Peyer's patch (tissue), 4 donors: ENCODE results near the gene EDN1. TPM values are rescaled to one million over a fixed set of nuclear protein-coding genes. Genes with fewer than 3 reads are reported as not detected.
A peak's percentile ranks its signal among the peaks of the same experiment; 100 is the strongest.
"Not testable (repeated sequence)": the region's sequence is repeated elsewhere in the genome, so short reads cannot be mapped to it uniquely, and the experiment has no call there.

Experiments
- DNase-seq, 3 donors: peaks; one replicate each; pipeline ENCODE4 v3.0.0-alpha.2; 2017 to 2019
- H3K27ac ChIP-seq, 4 donors: fragments of 200-600 bp; sonication (generic); one replicate each; pipeline ENCODE4 v1.5.1; 2016 to 2019
- H3K27me3 ChIP-seq, 2 donors: fragments of 200-600 bp; sonication (generic); one replicate each; pipeline ENCODE4 v1.5.1; 2019
- H3K36me3 ChIP-seq, 3 donors: fragments of 200-600 bp; sonication (generic); one replicate each; pipeline ENCODE4 v1.5.1; 2016 to 2019
- H3K4me1 ChIP-seq, 4 donors: fragments of 200-600 bp; sonication (generic); one replicate each; pipeline ENCODE4 v1.5.1; 2016 to 2019
- H3K4me3 ChIP-seq, 4 donors: fragments of 200-600 bp; sonication (generic); 1 replicate in 3 of 4; 2 replicates in 1 of 4; pipeline ENCODE4 v1.5.1; 2016 to 2019; ENCODE audit warnings: mild to moderate bottlenecking in 1 of 4
- H3K9me3 ChIP-seq, 4 donors: fragments of 200-600 bp; sonication (generic); one replicate each; pipeline ENCODE4 v1.5.1; 2016 to 2019; ENCODE audit warnings: mild to moderate bottlenecking in 1 of 4
- POLR2A ChIP-seq, 2 donors: fragments of 450-650 bp; IDR thresholded peaks; one replicate each; pipeline ENCODE4 v1.5.1; 2017; ENCODE audit warnings: antibody characterized with exemption in 2 of 2, mild to moderate bottlenecking in 2 of 2, moderate library complexity in 2 of 2
- total RNA-seq, 4 donors: library from RNA; depleted of rRNA; stranded (reverse); fragments of >200 nt; gene quantifications; one replicate each; pipeline ENCODE4 v1.1.0, GENCODE V29; 2016
- TF ChIP-seq, protein P1 (sequence below), 6 experiments: fragments of 450-650 bp in 4 of 6; fragments of 200-600 bp in 2 of 6; sonication (generic) in 1 of 6; IDR thresholded peaks; one replicate each; pipeline ENCODE4 v1.5.1; 2017 to 2019; ENCODE audit warnings: antibody characterized with exemption in 6 of 6, mild to moderate bottlenecking in 3 of 6, moderate library complexity in 1 of 6

Gene EDN1
- total RNA-seq, 4 donors from 2014 or later, result 5.8 to 19.0 (median 13.5) TPM

DNA sequence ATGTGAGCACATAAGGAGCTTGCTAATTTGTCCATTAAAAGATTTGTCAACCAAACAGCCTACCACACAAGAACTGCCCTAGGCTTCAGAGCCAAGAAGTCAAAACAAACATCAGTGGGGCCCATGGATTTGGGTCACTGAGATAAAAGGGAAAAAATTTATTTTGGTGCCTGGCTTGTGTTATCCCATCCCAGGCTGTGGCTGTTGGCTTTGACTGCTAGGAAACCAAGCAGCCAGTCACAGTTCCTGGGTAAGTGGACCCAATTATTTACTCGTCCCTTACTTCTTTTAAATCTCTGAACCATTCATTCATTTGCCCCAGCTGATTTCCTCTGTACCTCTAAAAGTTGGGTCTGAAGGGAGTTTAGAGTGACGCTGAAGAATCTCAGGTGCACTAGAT, 41.3 kb downstream of the EDN1 start:
- Histone ChIP-seq H3K27me3 (no peaks in the 10 kb centered on the region), H3K4me1 (no peaks in the 10 kb centered on the region), H3K36me3 (no peaks in the 10 kb centered on the region), H3K4me3 (no peak overlapping the region), H3K9me3 (no peaks in the 10 kb centered on the region), H3K27ac (peak overlapping the region in 1 of 4 donors; percentile 69)
- TF ChIP-seq, protein P1, sequence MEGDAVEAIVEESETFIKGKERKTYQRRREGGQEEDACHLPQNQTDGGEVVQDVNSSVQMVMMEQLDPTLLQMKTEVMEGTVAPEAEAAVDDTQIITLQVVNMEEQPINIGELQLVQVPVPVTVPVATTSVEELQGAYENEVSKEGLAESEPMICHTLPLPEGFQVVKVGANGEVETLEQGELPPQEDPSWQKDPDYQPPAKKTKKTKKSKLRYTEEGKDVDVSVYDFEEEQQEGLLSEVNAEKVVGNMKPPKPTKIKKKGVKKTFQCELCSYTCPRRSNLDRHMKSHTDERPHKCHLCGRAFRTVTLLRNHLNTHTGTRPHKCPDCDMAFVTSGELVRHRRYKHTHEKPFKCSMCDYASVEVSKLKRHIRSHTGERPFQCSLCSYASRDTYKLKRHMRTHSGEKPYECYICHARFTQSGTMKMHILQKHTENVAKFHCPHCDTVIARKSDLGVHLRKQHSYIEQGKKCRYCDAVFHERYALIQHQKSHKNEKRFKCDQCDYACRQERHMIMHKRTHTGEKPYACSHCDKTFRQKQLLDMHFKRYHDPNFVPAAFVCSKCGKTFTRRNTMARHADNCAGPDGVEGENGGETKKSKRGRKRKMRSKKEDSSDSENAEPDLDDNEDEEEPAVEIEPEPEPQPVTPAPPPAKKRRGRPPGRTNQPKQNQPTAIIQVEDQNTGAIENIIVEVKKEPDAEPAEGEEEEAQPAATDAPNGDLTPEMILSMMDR (IDR thresholded peaks at IDR 0.05), result no peak
- no peak for TF ChIP-seq POLR2A (IDR thresholded peaks at IDR 0.05)
- DNase-seq, result no peak

DNA sequence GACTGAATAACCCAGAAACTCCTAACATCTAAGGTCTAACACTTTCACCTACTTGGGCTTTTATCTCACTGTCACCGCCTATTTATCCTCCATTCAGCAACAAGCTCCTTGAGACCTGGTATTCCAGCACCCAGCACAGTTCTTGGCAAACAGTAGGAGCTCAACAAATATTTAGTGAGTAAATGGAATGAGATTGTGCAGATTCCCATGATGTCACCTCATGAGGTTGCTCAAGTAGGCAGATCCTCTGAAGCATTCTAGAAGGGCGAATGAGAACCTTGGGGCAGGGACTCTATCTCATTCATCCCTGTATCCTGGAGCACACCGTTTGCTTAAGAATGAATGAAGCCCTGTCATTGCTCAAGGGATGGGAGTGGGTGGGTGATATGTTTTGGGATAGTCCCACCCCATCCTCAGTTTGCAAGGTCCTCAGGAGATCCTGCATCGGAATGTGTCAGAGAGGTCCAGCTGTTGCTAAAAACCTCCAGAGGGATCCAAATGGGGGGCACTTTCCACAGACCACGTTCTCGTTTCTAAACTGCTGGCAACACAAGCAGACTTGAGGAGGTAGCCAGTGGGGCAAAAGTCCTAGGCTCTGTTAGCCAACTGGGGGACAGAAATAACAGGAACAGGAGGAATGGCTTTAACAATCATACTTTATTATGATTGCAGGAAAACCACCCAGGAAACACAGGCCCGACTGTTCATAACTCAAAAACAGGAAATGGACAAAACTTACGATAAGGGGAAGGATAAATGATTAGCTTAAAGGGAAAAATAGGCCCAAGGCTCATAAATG, 42.0 kb downstream of the EDN1 start:
- no peak overlapping the region for H3K4me3 ChIP-seq
- TF ChIP-seq, protein P1 (IDR thresholded peaks at IDR 0.05), result no peak
- no peak for TF ChIP-seq POLR2A (IDR thresholded peaks at IDR 0.05)
- H3K9me3 ChIP-seq, result no peaks in the 10 kb centered on the region
- H3K4me1 ChIP-seq, result no peaks in the 10 kb centered on the region
- H3K27ac ChIP-seq, result peak overlapping the region in 2 of 4 donors; percentile 29 to 69
- no peaks in the 10 kb centered on the region for H3K36me3 ChIP-seq
- DNase-seq, result no peak
- no peaks in the 10 kb centered on the region for H3K27me3 ChIP-seq

DNA sequence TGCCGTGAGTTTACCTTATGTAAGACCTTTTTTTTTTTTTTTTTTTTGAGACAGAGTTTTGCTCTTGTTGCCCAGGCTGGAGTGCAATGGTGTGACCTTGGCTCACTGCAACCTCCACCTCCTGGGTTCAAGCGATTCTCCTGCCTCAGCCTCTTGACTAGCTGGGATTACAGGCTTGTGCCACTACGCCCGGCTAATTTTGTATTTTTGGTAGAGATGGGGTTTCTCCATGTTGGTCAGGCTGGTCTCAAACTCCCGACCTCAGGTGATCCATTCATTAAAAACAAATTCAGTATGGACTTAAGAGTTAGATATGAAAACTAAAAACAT, 42.6 kb downstream of the EDN1 start:
- not testable (repeated sequence) for H3K27ac ChIP-seq, DNase-seq, H3K36me3 ChIP-seq, H3K4me1 ChIP-seq, H3K27me3 ChIP-seq, H3K9me3 ChIP-seq, H3K4me3 ChIP-seq

GRCh38 chr6:12333128-12333527, 43.0 kb downstream of the EDN1 start:
- Histone ChIP-seq H3K9me3 (no peaks in the 10 kb centered on the region), H3K27me3 (no peaks in the 10 kb centered on the region), H3K4me3 (no peak overlapping the region), H3K4me1 (no peaks in the 10 kb centered on the region), H3K27ac (no peak overlapping the region), H3K36me3 (no peaks in the 10 kb centered on the region)
- no peak for TF ChIP-seq POLR2A (IDR thresholded peaks at IDR 0.05)
- TF ChIP-seq, protein P1 (IDR thresholded peaks at IDR 0.05), result no peak
- DNase-seq, result no peak

- Histone ChIP-seq H3K9me3 (no peaks in the 10 kb centered on the region), H3K36me3 (no peaks in the 10 kb centered on the region), H3K4me3 (no peak overlapping the region), H3K27me3 (no peaks in the 10 kb centered on the region), H3K4me1 (peaks cover 0 to 5% (median 0%) of the 10 kb centered on the region in 4 donors), H3K27ac (no peak overlapping the region)
- DNase-seq, result no peak
- TF ChIP-seq POLR2A (IDR thresholded peaks at IDR 0.05), result no peak
- TF ChIP-seq, protein P1 (IDR thresholded peaks at IDR 0.05), result no peak
These were observed 44.5 kb downstream of the EDN1 start for GRCh38 chr6:12334526-12335130.

DNA sequence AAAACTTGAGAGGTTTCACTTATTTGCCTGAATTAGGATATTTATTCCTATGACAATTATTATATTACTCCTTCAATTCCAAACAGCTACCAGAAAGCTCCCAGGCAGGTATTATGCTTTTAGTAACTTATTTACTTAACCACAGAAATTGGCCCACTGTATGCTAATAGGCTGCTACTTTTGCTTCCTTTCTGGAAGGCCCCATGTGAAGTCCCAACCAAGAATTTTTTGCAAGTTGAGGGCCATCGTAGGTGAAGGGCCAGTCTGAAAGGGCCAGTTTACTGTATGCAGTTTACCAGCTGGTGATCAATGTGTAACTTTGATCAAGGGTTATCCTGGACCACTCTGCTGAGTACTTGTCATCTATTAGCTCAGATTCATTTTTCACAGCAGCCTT, 45.0 kb downstream of the EDN1 start:
- no peaks in the 10 kb centered on the region for H3K9me3 ChIP-seq
- H3K4me3 ChIP-seq, result no peak overlapping the region
- no peak overlapping the region for H3K27ac ChIP-seq
- no peak for DNase-seq
- H3K4me1 ChIP-seq, result peaks cover 0 to 6% (median 0%) of the 10 kb centered on the region in 4 donors
- H3K36me3 ChIP-seq, result no peaks in the 10 kb centered on the region
- H3K27me3 ChIP-seq, result no peaks in the 10 kb centered on the region
- TF ChIP-seq, protein P1 (IDR thresholded peaks at IDR 0.05), result no peak
- no peak for TF ChIP-seq POLR2A (IDR thresholded peaks at IDR 0.05)
